ENCODE measurements around the gene NKD1.

Gene NKD1

GRCh38 chr16:50522324-50522723 lies 25.9 kb upstream of the NKD1 start:
- no peaks in the 10 kb centered on the region for H3K27me3 ChIP-seq (replicated peaks)
- no peaks in the 10 kb centered on the region for H3K36me3 ChIP-seq (replicated peaks)
- H3K4me3 ChIP-seq (ENCODE audit: low read depth, low read length), result no peak overlapping the region
- no peak for DNase-seq
- H3K27ac ChIP-seq, result no peak overlapping the region
- in situ Hi-C loops (cut with HindIII; ENCODE audit: low pct_ligation_motif_present, low sequenced_read_pairs), result no loop called here
- TF ChIP-seq, protein P1, sequence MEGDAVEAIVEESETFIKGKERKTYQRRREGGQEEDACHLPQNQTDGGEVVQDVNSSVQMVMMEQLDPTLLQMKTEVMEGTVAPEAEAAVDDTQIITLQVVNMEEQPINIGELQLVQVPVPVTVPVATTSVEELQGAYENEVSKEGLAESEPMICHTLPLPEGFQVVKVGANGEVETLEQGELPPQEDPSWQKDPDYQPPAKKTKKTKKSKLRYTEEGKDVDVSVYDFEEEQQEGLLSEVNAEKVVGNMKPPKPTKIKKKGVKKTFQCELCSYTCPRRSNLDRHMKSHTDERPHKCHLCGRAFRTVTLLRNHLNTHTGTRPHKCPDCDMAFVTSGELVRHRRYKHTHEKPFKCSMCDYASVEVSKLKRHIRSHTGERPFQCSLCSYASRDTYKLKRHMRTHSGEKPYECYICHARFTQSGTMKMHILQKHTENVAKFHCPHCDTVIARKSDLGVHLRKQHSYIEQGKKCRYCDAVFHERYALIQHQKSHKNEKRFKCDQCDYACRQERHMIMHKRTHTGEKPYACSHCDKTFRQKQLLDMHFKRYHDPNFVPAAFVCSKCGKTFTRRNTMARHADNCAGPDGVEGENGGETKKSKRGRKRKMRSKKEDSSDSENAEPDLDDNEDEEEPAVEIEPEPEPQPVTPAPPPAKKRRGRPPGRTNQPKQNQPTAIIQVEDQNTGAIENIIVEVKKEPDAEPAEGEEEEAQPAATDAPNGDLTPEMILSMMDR (IDR thresholded peaks at IDR 0.05; ENCODE audit: low read depth, low read length, missing control alignments), result no peak

GRCh38 chr16:50523710-50524109 lies 24.5 kb upstream of the NKD1 start:
- TF ChIP-seq, protein P1 (IDR thresholded peaks at IDR 0.05; ENCODE audit: low read depth, low read length, missing control alignments), result no peak
- in situ Hi-C loops (cut with HindIII; ENCODE audit: low pct_ligation_motif_present, low sequenced_read_pairs), result no loop called here

DNA sequence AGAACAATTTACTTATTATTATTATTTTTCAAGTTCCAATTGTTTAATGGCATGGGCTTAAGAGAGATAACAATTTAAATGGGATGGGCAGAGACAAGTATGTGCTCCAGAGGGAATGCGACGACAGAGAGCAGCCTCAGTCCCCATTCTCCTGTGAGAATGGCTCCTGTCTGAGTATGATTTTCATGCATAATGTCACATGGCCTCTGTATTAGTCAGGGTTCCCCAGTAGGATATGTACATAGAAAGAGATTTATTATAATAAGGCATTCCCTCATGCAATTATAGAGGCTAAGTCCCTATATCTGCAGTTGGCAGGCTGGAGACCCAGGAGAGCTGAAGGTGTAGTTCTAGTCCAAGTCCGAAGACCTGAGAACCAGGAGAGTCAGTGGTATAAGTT lies 22.9 kb upstream of the NKD1 start:
- H3K27me3 ChIP-seq (replicated peaks), result no peaks in the 10 kb centered on the region

More at GRCh38 chr16:50523710-50524109, 24.5 kb upstream of the NKD1 start:
- Histone ChIP-seq H3K4me3 (ENCODE audit: low read depth, low read length) (no peak overlapping the region), H3K36me3 (replicated peaks) (no peaks in the 10 kb centered on the region), H3K27ac (no peak overlapping the region), H3K27me3 (replicated peaks) (no peaks in the 10 kb centered on the region)
- no peak for DNase-seq

DNA sequence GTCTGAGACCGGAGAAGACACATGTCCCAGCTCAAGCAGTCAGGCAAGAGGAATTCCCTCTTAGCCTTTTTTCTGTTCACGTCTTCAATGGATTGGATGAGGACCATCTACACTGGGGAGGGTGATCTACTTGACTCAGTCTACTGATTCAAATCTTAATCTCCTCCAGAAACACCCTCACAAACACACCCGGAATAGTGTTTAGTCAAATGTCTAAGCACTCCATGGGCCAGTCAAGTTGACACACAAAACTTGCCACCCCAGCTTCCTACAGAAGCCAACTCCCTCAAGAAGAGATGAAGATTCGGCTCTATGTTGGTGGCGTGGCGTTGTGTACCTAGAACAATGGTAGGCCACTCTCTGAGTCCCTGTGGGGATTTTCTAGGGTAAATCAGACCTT lies 22.5 kb upstream of the NKD1 start:
- Histone ChIP-seq H3K27ac (no peak overlapping the region), H3K36me3 (replicated peaks) (no peaks in the 10 kb centered on the region), H3K4me3 (ENCODE audit: low read depth, low read length) (no peak overlapping the region), H3K27me3 (replicated peaks) (no peaks in the 10 kb centered on the region)
- no peak for DNase-seq
- TF ChIP-seq, protein P1 (IDR thresholded peaks at IDR 0.05; ENCODE audit: low read depth, low read length, missing control alignments), result no peak
- in situ Hi-C loops (cut with HindIII; ENCODE audit: low pct_ligation_motif_present, low sequenced_read_pairs), result no loop called here

More for the DNA sequence above, 22.9 kb upstream of the NKD1 start:
- H3K27ac ChIP-seq, result no peak overlapping the region
- H3K36me3 ChIP-seq (replicated peaks), result no peaks in the 10 kb centered on the region
- no peak for DNase-seq
- TF ChIP-seq, protein P1 (IDR thresholded peaks at IDR 0.05; ENCODE audit: low read depth, low read length, missing control alignments), result no peak
- no peak overlapping the region for H3K4me3 ChIP-seq (ENCODE audit: low read depth, low read length)
- in situ Hi-C loops (cut with HindIII; ENCODE audit: low pct_ligation_motif_present, low sequenced_read_pairs), result no loop called here

- no peaks in the 10 kb centered on the region for H3K27me3 ChIP-seq (replicated peaks)
- DNase-seq, result no peak
- no peak overlapping the region for H3K4me3 ChIP-seq (ENCODE audit: low read depth, low read length)
- H3K27ac ChIP-seq, result no peak overlapping the region
- in situ Hi-C loops (cut with HindIII; ENCODE audit: low pct_ligation_motif_present, low sequenced_read_pairs), result no loop called here
- no peaks in the 10 kb centered on the region for H3K36me3 ChIP-seq (replicated peaks)
- TF ChIP-seq, protein P1 (IDR thresholded peaks at IDR 0.05; ENCODE audit: low read depth, low read length, missing control alignments), result no peak
These were observed 21.9 kb upstream of the NKD1 start for GRCh38 chr16:50526249-50526648.

- H3K36me3 ChIP-seq (replicated peaks), result no peaks in the 10 kb centered on the region
- H3K27ac ChIP-seq, result no peak overlapping the region
- H3K27me3 ChIP-seq (replicated peaks), result no peaks in the 10 kb centered on the region
- TF ChIP-seq, protein P1 (IDR thresholded peaks at IDR 0.05; ENCODE audit: low read depth, low read length, missing control alignments), result no peak
- in situ Hi-C loops (cut with HindIII; ENCODE audit: low pct_ligation_motif_present, low sequenced_read_pairs), result no loop called here
- H3K4me3 ChIP-seq (ENCODE audit: low read depth, low read length), result no peak overlapping the region
- no peak for DNase-seq
These were observed 21.4 kb upstream of the NKD1 start for GRCh38 chr16:50526796-50527195.
